GM15510 (cell line): Measurements from ENCODE around the gene ANKEF1.

Experiments
- POLR2A ChIP-seq: IDR thresholded peaks from 3 replicates; pipeline ENCODE4 v1.6.1; 2011; ENCODE audit warnings: borderline replicate concordance; ENCODE audit not compliant: insufficient read length; ENCODE audit errors: extremely low read depth

ANKEF1 gene

DNA sequence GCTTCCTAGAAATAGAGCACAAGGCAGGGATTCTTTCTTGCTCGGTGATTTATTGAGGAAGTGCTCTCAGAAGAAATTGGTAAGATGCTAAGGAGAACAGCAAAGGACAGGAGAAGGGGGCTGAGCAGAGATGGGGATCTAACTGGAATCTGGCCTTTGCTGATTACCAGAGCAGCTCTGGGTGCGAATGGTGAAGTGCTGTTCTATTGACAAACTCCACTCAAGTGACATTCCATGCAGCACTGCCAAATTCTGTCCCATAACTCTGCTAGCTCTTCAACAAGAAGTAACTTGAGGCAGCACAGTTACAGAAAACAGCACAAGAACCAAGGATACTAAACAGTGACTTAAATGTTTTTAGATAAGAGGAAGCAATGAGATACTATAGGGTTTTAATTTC, 13.8 kb upstream of the ANKEF1 start:
- TF ChIP-seq POLR2A: no peak

DNA sequence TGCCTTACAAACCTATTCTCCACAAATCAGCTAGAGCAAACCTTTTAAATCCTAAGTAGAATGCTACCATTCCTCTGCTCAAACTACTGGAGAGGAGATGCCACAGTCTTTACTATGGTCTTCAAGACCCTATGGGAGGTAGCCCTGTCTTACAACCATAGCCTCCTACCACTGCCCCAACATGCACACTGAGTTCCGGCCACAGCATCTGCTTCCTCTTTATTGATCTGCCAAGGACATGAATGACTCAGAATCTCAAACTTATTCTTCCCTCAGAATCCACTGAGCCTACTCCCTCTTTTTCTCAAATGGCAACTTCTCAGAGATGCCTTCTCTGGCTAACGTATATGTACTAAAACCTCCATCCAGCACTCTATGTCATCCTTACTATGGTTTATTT, 12.2 kb upstream of the ANKEF1 start:
- no peak for TF ChIP-seq POLR2A

DNA sequence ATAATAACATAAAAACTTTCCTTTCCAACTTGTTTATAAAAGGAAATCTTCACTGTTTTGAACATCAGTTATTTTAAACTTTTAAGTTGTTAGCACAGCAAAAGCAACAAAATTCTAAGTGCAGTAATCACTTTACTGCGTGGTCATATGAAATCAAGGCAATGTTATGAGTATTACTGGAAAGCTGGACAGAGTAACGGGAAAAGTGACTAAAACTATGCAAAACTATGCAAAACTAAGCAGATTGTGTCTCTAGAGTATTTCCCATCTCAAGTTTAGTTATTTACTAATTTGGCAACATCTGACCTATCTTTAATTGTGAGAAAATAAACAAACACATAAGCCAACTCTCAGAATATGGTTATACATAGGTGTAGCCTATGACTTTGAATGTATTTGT, 10.9 kb upstream of the ANKEF1 start:
- no peak for TF ChIP-seq POLR2A

DNA sequence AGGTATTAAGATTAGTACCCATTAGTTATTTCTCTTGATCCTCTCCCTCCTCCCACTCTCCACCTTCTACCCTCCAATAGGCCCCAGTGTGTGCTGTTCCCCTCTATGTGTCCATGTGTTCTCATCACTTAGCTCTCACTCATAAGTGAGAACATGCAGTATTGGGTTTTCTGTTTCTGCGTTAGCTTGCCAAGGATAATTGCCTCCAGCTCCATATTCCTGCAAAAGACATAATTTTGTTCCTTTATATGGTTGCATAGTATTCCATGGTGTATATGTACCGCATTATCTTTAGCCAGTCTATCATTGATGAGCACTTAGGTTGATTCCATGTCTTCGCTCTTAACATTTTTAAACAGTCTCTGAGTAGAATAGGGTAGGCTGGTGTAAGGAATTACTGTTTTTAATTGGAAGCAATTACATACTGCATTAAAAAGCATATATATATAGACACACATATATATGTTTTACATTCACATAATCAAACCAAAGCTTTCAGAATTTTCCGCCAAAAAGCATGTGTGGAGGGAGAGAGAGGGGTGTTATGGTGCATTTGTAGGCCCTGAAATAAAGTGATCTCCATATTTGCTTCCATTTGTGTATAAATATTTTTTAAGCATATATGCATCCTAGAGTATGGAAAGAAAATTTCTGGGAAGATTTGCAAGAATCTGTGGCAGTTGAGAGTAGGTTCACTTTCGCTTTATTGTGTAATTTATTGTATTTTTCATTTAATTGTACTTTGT, 709 bp upstream of the ANKEF1 start:
- TF ChIP-seq POLR2A: no peak

DNA sequence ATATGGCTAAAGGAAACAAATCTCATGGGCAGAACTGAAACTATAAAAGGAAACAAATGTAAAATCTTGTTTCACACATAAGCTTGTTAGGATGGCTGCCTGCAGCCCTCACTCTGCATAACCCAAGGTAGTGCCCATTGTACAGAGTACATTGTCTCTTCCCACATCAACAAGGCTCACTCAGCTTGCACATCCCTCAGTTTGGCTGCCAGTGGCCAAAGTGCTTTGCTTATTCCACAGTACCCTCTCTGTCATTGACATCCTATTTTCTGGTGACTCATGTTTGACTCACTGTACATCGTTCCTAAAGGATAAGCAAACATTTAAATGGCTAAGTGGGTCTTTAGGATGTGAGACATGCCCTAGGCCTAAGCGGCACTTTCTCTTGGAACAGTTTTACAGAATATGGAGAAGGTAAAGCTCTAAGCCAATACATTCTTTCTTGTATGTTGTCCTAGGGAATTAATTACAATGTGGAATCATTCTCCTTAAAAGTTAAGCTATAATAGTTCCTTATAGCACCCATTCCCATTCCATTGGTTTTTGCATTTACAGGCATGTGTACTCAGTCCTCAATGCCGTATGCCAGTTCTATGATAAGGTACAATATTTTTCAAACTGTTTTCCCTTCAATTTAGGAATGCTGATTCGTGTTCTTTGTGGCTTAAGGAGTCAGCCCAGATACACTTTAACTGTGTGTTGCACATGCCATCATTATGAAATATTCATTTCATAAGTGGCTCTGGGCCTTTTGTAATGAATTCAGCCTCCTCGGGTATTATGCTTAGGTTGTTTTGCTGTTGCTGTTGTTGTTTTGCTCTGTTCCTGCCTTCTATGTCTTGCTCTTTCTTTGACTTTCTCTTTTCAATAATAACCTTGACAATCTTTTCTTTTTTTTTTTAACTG, 5.5 kb downstream of the ANKEF1 start:
- TF ChIP-seq POLR2A: no peak

DNA sequence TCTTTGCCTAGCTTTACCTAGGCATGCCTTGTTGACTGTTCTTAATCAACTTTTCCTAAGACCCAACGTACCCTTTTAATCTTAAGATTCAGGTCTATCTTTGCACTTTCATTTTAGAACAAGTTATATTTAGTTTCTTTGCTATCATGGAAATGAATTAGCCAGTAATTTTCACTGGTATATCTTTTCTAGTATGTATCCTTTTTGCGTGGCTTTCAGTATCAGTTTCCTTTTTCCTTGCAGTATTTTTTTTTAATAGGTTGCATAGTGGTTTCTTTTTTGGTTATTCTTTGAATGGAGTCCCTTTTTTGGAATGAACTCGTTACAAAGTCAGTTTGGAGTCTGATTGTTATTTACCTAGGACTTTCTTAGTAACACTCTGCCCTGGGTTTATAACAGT, 7.3 kb downstream of the ANKEF1 start:
- no peak for TF ChIP-seq POLR2A

DNA sequence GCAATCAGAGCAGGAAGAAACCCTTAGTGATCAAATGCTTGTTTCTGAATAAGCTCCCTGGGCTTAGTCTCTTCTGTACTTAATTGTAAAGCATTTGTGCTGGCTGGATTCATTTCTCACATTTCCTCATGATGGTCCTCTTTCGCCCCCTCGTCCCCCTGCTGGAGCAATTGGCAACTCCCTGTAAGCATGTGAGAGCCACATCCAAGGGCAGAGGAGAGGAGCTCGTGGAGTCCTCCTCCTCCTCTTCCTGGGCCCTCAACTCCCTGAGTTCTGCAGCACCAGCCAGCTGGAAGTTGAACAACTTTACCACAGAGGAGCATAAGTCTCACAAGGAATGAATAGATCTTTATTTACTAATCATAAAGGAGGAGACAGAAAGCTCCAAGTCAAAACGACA, 12.6 kb downstream of the ANKEF1 start:
- TF ChIP-seq POLR2A: no peak

DNA sequence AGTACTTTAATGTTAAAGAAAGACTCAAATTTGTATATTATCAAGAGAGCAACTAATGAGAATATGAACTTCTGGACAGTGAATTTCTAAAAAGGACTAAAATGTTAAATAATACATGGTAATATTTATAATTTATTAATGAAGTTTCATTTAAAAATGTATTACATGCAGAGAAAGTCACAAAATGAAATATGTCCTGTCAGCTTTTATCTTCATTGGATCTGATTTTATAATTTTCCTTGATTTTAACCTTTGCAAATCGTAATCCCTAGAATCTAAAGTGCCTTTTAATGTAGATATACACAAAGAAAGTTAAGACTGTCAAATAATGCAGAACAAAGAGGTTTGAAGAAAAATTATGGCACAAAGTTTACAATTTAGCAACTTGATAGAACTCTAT, 16.4 kb downstream of the ANKEF1 start:
- no peak for TF ChIP-seq POLR2A

DNA sequence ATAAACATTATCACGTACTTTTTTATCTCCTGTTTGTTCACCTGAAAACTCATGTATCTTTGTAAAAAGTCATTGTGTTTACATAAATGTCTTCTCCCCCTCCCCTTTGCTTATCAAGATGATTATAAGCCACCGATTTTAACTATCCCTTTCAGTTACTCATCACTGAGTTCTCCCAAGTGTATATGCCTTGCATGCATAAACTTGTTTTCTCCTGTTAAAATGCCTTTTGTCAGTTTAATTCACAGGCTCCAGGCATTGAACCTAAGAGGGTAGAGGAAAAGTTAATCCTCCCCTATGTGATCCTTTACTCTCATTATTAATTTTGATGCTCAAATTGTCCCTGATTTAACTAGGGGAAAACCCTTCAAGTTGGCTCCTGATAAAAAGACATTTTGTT, 24.2 kb downstream of the ANKEF1 start:
- no peak for TF ChIP-seq POLR2A

DNA sequence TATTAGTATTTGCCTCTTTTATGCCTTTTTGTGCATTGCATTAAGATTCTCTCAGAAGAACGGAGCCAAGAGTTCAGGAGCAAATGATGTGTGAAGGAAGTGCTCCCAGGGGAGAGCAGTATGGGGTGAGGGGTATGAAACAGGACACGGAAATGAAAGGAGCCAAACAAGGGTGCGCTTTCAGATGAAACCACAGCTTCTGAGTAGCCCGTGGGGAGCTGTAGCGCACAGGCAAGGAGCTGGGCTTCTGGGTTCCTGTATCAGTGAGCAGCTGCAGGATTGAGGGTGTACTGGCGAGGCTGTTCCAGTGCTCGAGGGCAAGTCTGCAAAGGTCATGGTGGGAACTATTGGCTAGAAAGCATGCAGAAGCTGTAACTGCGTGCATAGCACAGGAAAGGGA, 25.4 kb downstream of the ANKEF1 start:
- no peak for TF ChIP-seq POLR2A

DNA sequence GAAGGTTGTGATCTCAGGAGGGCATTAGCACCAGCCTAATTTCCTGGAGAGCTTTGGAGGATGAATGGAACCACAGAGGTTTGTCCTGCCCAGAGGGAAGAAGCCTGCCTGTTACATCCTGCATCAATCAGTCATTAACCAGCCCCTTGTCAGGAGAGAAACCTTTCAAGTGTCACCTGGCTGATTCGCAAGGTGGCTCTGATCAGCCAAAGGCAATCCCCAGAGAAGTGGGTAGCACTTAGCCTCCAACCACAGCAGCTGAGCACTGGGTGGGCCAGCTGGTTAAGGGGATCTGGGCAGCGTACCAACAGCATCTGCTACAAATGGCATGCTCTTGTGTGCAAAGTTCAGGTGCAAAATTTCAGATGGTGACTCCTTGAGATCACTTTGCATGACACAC, 26.9 kb downstream of the ANKEF1 start:
- TF ChIP-seq POLR2A: no peak

DNA sequence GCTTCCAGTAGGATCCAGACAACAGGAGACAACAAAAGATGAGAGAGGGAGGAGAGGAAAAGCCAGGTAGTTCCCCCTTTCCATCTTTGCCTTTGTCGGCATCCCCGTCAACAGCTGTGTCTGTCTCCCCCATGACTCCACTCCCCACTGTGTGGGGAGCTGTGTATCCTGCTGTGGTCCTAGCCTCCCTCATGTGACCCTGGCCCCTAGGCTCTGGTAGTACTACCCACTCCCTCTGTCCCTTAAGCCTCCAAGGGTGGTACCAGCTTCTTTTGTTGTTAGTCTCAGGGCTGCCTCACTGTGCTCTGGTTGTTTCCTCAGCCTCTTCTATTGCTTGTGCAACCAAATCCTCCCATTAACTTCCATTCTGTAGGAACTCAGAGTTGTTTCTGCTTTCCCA, 28.7 kb downstream of the ANKEF1 start:
- TF ChIP-seq POLR2A: no peak

DNA sequence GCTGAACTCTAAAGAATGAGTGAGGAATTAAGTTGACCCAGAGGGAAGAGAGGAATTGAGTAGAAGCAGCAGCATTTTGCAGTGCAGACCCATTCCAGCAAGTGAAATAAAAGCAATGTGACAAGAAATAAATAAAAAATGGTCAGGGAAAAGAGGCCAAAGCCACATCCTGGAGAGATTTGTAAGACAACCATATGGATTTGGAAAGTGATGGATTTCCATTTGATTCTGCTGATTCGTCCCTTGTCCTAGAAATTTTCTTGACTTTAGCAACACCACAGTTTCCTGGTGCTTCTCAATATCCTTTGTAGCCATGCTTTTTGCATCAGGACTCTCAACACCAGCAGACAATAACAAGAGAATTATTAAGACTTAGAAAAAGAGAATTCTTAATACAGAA, 29.8 kb downstream of the ANKEF1 start:
- no peak for TF ChIP-seq POLR2A

DNA sequence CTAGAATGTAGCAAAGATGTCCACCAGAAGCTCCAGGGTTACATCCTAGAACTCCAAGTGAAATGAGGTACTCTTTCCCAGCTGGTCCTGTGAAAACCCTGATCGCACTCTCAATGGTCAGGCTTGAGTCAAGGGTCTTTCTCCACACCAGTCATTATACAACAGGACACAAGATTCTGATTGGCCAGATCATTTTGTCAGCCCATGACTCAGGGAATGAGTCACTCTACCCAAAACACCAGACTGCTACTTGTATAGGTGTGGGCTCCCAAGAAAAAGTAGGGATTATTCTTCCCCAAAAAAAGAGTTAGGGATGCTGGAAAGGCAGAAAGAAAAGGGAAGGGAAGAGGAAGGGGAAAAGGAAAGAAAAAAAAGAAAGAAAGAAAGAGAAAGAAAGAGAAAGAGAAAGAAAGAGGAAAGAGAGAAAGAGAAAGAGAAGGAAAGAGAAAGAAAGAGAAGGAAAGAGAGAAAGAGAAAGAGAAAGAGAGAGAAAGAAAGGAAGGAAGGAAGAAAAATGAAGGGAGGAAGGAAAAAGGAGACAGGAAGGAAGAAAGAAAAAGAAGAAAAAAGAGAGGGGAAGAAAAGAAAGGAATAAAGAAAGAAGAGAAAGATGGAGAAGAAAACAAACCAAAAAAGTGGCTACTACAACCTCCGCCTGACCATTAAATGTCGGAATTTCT, 30.5 kb downstream of the ANKEF1 start:
- TF ChIP-seq POLR2A: no peak

DNA sequence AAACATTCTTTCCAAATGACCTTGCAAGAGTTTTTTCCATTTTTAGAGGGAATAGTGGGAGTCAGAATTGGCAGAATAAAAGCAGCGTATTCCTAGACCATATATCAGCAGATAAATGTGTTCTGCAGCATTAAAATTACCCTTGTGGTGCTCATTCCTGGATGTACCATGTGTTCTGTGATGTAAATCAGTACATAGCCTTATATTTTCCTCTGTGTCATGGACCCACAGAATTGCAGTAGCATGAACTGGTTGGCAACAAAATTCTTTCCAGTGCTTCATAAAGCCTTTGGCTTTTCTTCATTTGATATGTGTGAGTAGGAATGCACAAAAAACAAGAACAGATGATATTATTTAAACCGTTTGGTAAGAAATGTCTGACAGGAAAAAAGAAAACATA, 32.5 kb downstream of the ANKEF1 start:
- no peak for TF ChIP-seq POLR2A

DNA sequence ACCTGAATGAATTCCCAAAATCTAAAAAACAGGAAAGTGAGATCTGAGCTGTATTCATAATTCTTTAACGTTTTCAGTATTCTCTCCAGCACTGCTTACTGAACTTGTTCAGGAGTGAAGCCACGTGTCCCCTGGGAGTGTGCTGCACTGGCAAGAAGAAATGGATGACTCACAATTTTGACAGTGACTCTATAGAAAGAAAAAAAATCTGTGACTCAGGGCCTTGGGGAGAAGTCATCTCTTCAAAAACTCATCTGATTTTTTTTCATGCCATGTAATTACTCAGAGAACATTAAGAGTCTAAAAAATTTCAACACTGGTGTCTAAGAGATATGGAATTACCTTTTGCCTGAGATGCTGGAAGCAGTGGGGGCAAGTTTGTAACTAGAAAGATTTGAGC, 39.7 kb downstream of the ANKEF1 start:
- TF ChIP-seq POLR2A: no peak

DNA sequence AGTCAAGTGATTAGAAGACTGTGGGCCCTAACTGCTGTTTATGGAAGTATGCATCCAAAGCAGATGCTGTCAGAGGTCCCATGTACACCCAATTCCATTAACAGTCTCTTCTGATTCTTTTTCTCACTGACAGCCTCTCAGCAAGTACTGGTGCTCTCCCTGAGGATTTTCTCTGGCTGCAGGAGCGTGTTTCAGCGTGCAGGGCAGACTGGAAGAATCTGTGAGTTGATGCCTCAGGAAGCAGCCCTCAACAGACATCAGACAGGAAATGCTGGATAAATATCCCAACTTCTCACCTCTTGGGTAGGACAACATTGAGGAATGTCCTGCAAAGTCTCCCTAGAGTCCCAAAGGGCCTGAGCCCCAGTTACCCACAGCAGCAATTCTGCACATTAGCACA, 40.8 kb downstream of the ANKEF1 start:
- TF ChIP-seq POLR2A: no peak
